Mesothelial cell of epicardium (in vitro differentiated cells): Measurements from ENCODE around the gene PIGM. TPM values are rescaled to one million over a fixed set of nuclear protein-coding genes. Genes with fewer than 3 reads are reported as not detected.

Source experiments
- DNase-seq, 2 experiments: peaks; one replicate each; pipeline ENCODE4 v3.0.0; 2021; ENCODE audit warnings: low spot score in 2 of 2; ENCODE audit not compliant: unreplicated experiment in 2 of 2
- H3K27ac Mint-ChIP-seq: 2 replicates; pipeline ENCODE4 v1.8.0; 2021; ENCODE audit warnings: mixed read lengths
- H3K27me3 Mint-ChIP-seq: 2 replicates; pipeline ENCODE4 v1.8.0; 2021; ENCODE audit warnings: low read depth, mixed read lengths
- H3K36me3 Mint-ChIP-seq: 2 replicates; pipeline ENCODE4 v1.8.0; 2021; ENCODE audit warnings: mixed read lengths
- H3K4me1 Mint-ChIP-seq: 2 replicates; pipeline ENCODE4 v1.8.0; 2021; ENCODE audit warnings: mixed read lengths
- H3K4me3 Mint-ChIP-seq: 2 replicates; pipeline ENCODE4 v1.8.0; 2021; ENCODE audit warnings: mild to moderate bottlenecking, moderate library complexity, mixed read lengths
- H3K9me3 Mint-ChIP-seq: 2 replicates; pipeline ENCODE4 v1.8.0; 2021; ENCODE audit warnings: mixed read lengths
- CTCF ChIP-seq: fragments of 200-600 bp; sonication (generic); IDR thresholded peaks from one replicate; pipeline ENCODE4 v1.5.0; 2021; ENCODE audit warnings: antibody characterized with exemption; ENCODE audit not compliant: unreplicated experiment
- total RNA-seq: library from RNA; stranded (reverse); gene quantifications from 3 replicates; pipeline ENCODE4 v1.2.1, GENCODE V29; 2021

PIGM gene
- total RNA-seq, 1 donor from 2014 or later: 17.9 TPM

DNA sequence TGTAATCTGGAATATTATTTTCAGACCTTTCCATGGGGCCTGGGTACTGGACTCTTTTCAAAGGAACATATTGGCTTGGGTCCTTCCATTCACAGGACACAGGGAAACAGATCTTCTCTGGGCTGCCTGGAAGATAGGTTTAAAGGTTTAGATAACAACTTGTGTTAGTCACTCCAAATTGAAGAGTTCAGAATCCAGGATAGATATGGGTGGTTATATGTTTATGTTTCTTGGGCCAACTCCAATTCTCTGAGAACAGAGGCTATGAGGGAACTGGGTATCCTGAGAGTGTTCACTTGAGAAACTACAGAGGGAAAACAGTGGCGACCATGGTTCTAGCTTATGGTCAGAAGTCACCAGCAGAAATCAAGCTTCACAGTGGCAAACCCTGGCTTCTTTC, 8.7 kb upstream of the PIGM start:
- no peaks in the 10 kb centered on the region for H3K4me1 Mint-ChIP-seq
- H3K27ac Mint-ChIP-seq: no peak overlapping the region
- DNase-seq: no peak
- H3K27me3 Mint-ChIP-seq: peaks cover 6% of the 10 kb centered on the region
- TF ChIP-seq CTCF: no peak
- no peaks in the 10 kb centered on the region for H3K9me3 Mint-ChIP-seq
- H3K4me3 Mint-ChIP-seq: no peak overlapping the region
- peaks cover 4% of the 10 kb centered on the region for H3K36me3 Mint-ChIP-seq

DNA sequence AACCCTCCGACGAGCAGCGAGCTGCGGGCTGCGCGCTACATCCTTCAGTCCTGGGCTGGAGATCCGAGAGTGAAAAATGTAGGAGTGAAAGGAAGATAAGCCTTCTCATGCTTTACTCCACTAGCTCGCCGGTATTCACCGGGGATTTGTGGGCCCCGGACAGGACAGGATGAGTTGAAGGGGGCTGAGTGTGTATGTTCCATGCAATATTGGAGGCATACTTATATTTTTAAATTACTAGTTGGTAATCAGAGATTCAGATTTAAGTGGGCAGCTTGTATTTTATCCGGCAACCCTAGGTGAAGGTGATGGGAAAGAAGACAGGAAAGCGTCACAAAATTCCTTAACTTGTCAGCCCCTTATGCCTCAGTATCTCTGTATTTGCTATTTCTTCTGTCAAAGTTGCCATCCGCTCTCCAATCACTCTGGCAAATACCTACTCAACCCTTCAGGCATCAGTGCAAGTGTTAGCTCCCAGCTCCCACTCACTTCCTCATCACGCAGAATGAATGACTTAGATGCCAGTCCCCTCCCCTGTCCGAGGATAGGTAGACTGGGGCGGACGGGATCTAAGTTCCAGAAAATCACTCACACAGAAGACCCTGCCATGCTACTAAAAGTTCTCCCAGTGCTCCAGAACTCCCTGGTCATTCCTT, 503 bp upstream of the PIGM start:
- TF ChIP-seq CTCF: no peak
- H3K27me3 Mint-ChIP-seq: peaks cover 14% of the 10 kb centered on the region
- no peak for DNase-seq
- H3K36me3 Mint-ChIP-seq: peaks cover 3% of the 10 kb centered on the region
- peak overlapping the region; percentile 94 for H3K27ac Mint-ChIP-seq
- H3K9me3 Mint-ChIP-seq: no peaks in the 10 kb centered on the region
- peak overlapping the region; percentile 92 for H3K4me3 Mint-ChIP-seq
- H3K4me1 Mint-ChIP-seq: peaks cover 39% of the 10 kb centered on the region

GRCh38 chr1:160030657-160031364, 979 bp downstream of the PIGM start:
- H3K9me3 Mint-ChIP-seq: no peaks in the 10 kb centered on the region
- TF ChIP-seq CTCF: no peak
- H3K27me3 Mint-ChIP-seq: peaks cover 14% of the 10 kb centered on the region
- DNase-seq: no peak
- peak overlapping the region; percentile 94 for H3K27ac Mint-ChIP-seq
- peaks cover 6% of the 10 kb centered on the region for H3K36me3 Mint-ChIP-seq
- peaks cover 43% of the 10 kb centered on the region for H3K4me1 Mint-ChIP-seq
- H3K4me3 Mint-ChIP-seq: peak overlapping the region; percentile 92

DNA sequence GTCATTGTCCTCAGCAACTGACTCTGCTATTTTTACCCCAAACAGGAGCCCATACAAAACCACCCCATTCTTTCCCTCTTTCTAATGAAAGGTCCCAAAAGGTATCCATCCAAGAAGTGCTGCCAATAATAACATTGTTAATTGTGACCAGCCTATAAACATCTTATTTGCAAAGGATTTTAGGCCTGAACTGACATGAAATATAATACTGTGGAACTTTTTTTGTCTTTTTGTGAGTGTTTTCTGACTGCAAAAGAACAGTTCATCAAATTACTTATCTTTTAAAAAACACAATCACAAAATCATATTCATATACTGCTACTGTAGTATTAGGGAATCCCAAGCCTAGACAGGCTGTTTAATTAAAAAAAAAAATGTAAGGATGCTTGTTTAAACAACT, 3.4 kb downstream of the PIGM start:
- no peak for DNase-seq
- H3K27me3 Mint-ChIP-seq: no peaks in the 10 kb centered on the region
- no peak for TF ChIP-seq CTCF
- H3K4me1 Mint-ChIP-seq: peaks cover 65% of the 10 kb centered on the region
- H3K9me3 Mint-ChIP-seq: no peaks in the 10 kb centered on the region
- H3K27ac Mint-ChIP-seq: no peak overlapping the region
- peak overlapping the region; percentile 47 for H3K4me3 Mint-ChIP-seq
- peaks cover 6% of the 10 kb centered on the region for H3K36me3 Mint-ChIP-seq

DNA sequence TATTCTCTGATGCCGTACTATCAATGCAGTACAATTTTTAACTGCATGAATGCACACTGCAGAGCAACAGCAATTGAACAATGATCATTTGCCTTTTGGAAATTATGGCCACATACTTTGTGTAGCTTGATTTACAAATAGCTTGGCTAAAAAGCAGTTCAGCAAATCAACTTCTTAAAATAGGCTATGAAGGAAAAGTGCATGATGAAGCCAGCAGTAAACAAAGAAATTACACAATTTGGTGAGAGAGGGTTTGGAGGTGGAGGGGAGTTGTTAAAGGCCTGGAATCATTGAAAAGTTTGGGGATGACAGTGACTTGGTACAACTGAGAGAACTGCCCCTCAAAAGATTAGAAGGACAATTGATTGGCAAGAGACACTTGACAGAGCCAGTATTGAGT, 6.5 kb downstream of the PIGM start:
- TF ChIP-seq CTCF: no peak
- peaks cover 6% of the 10 kb centered on the region for H3K36me3 Mint-ChIP-seq
- H3K4me3 Mint-ChIP-seq: no peak overlapping the region
- no peaks in the 10 kb centered on the region for H3K27me3 Mint-ChIP-seq
- H3K27ac Mint-ChIP-seq: peak overlapping the region; percentile 77
- no peak for DNase-seq
- H3K4me1 Mint-ChIP-seq: peaks cover 72% of the 10 kb centered on the region
- no peaks in the 10 kb centered on the region for H3K9me3 Mint-ChIP-seq
